Erythroblast (primary cell): ENCODE measurements around the gene TPRG1L.

Experiments
- GATA1 ChIP-seq: IDR thresholded peaks from 2 replicates; pipeline ENCODE4 v1.6.1; 2011; ENCODE audit warnings: low read depth, mild to moderate bottlenecking, control low read depth, low read length, moderate library complexity
- POLR2A ChIP-seq: IDR thresholded peaks from 2 replicates; pipeline ENCODE4 v1.6.1; 2011; ENCODE audit warnings: mild to moderate bottlenecking, low read length

DNA sequence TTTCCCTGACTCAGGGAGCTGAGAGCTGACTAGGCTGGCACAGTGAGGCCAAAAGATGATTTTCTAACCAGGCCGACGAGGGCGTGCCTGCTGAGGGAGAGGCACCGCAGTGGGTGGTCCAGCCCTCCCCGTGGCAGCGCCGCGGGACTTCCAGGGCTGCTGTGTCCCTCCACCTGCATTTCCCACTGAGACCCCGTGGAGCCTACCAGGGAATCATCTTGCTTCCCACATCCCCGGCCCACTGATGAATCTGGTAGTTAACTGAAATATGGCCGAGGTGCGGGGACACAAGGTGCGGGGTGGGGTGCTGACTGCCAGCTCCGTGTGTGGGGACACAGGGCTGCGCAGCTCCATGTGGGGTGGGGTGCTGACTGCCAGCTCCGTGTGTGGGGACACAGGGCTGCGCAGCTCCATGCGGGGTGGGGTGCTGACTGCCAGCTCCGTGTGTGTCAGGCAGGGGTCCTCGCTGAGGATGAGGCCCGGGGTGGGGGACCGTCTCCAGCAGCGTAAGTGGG, 14.6 kb downstream of the TPRG1L start:
- TF ChIP-seq POLR2A (no peak), GATA1 (no peak)
